BJ (cell line): ENCODE results near the gene TTC39A. TPM values are rescaled to one million over a fixed set of nuclear protein-coding genes. Genes with fewer than 3 reads are reported as not detected.

Source experiments
- CTCF ChIA-PET: fragments of 350-600 bp; formaldehyde crosslinking; extraction: SDS; loops from one replicate; lab custom pipeline; 2021; ENCODE audit warnings: antibody characterized with exemption, inconsistent platforms; lab: Yijun Ruan, JAX
- POLR2A ChIA-PET: fragments of 300-600 bp; sonication (Branson Sonifier 250); formaldehyde crosslinking; extraction: SDS; loops from one replicate; lab custom pipeline; 2021; ENCODE audit warnings: antibody characterized with exemption; lab: Charles Lee
- DNase-seq: peaks from one replicate; pipeline ENCODE4 v3.0.0-alpha.2; 2011; ENCODE audit warnings: low read depth
- H3K27me3 ChIP-seq: 2 replicates; pipeline ENCODE4 v1.6.0; 2011; ENCODE audit warnings: low read length; ENCODE audit not compliant: control insufficient read depth, insufficient read depth
- H3K36me3 ChIP-seq: 2 replicates; pipeline ENCODE4 v1.5.1; 2011; ENCODE audit warnings: low read length; ENCODE audit not compliant: control insufficient read depth, insufficient read depth
- H3K4me3 ChIP-seq: 2 replicates; pipeline ENCODE4 v1.5.1; 2011; ENCODE audit warnings: low read depth, mild to moderate bottlenecking, control low read depth, low read length
- polyA plus RNA-seq: library from polyadenylated mRNA; depleted of rRNA; stranded (reverse); fragments of >200 nt; gene quantifications from 2 replicates; pipeline ENCODE4 v1.2.3, GENCODE V29; 2011
- TF ChIP-seq, protein P1 (sequence below): IDR thresholded peaks from 2 replicates; pipeline ENCODE4 v1.5.1; 2011; ENCODE audit warnings: low read depth, mild to moderate bottlenecking, control low read depth, inconsistent platforms, low read length, moderate library complexity; ENCODE audit not compliant: insufficient read depth

Gene TTC39A
- polyA plus RNA-seq, 1 experiment: 0.43 TPM

DNA sequence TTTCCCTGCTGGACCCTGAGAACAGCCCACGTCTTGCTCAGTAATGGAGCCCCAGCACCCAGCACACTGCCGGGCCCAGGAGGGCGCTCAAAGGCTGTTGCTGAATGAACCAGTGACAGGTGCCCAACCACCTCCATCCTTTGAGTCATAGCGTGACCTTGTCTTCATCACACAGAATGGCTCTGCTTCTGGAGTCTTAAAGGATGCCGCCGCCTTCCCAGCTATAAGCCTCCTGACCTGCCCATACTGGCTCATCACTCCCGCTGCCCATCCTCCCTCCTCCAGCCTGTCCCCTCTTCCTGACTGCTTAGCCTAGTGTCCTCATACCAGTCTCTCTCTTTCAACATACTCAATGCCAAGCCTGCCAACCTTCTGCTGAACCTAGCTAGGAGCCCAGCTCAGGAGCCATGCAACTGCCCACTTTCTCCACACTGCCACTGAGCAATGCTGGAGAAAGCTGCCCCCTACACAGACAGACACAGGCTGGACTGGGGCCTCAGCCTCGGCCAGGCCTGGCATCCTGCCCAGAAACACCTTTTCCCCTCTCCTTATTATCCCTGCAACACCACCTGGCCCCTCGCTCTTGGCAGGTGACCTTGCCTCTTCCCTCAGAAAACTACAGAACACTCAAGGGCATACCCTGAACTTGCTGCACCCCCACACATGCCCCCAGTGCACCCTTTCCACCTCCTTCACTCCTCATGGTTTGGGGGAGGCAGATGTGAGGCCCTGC, 14.1 kb downstream of the TTC39A start:
- ChIA-PET CTCF (interaction anchor here (0.8 to 1.2 kb wide), 2 partner anchors 20 to 28 kb away, joined by 3 to 6 read pairs; no protein-coding TSS in a partner anchor), POLR2A (no interaction called here)
- no peak for DNase-seq
- Histone ChIP-seq H3K27me3 (no peaks in the 10 kb centered on the region), H3K4me3 (no peak overlapping the region), H3K36me3 (no peaks in the 10 kb centered on the region)
- TF ChIP-seq, protein P1, sequence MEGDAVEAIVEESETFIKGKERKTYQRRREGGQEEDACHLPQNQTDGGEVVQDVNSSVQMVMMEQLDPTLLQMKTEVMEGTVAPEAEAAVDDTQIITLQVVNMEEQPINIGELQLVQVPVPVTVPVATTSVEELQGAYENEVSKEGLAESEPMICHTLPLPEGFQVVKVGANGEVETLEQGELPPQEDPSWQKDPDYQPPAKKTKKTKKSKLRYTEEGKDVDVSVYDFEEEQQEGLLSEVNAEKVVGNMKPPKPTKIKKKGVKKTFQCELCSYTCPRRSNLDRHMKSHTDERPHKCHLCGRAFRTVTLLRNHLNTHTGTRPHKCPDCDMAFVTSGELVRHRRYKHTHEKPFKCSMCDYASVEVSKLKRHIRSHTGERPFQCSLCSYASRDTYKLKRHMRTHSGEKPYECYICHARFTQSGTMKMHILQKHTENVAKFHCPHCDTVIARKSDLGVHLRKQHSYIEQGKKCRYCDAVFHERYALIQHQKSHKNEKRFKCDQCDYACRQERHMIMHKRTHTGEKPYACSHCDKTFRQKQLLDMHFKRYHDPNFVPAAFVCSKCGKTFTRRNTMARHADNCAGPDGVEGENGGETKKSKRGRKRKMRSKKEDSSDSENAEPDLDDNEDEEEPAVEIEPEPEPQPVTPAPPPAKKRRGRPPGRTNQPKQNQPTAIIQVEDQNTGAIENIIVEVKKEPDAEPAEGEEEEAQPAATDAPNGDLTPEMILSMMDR: no peak

- DNase-seq: no peak
- CTCF ChIA-PET: interaction anchor here (0.6 to 1.0 kb wide), 2 partner anchors 123 to 129 kb away, joined by 3 read pairs; no protein-coding TSS in a partner anchor
- POLR2A ChIA-PET: no interaction called here
Observed at GRCh38 chr1:51314974-51315373, 15.4 kb downstream of the TTC39A start.

DNA sequence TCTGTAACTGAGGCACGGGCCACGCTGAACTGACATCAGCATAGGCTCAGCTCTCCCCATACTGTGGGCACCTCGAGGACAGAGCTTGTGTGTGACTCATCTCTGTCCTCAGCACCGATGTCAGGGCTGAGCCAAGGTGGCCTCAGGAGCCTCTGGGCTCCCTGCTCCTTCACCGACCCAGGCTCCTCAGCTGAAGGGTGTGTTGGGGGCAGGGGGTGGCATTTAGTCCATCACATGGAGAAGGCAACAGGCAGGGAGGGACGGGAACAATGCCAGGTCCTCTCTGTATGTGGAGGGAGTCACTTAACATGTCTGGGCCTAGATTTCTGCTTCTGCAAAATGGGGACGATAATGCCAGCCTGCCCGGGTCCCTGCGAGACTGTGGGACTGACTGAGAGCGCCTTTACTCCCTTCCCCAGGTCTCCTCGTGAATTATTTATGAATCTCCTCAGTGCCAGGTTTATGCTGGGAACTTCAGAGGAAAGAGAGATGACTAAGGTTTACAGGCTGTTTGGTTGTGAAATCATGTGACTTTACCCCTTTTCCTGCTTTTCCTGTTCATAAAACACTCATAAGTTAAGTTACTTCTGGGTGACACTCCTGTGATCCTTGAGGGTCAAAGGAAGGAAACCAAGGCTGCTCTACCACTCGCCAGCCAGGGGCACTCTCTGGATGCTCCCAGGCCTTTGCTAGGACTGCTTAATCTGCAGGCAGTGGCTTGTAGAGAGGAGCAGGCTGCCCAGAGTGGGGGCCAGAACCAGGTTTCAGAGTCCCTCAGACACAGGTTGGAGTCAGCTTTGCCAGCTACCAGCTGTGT, 16.2 kb downstream of the TTC39A start:
- TF ChIP-seq, protein P1: no peak
- peak; percentile 59 for DNase-seq
- CTCF ChIA-PET: interaction anchor here (0.6 kb wide), 1 partner anchor 128 kb away, joined by 3 read pairs; no protein-coding TSS in a partner anchor
- Histone ChIP-seq H3K27me3 (no peaks in the 10 kb centered on the region), H3K36me3 (no peaks in the 10 kb centered on the region), H3K4me3 (no peak overlapping the region)
- POLR2A ChIA-PET: no interaction called here

More at GRCh38 chr1:51314974-51315373, 15.4 kb downstream of the TTC39A start:
- H3K4me3 ChIP-seq: no peak overlapping the region
- H3K27me3 ChIP-seq: no peaks in the 10 kb centered on the region
- TF ChIP-seq, protein P1: no peak
- H3K36me3 ChIP-seq: no peaks in the 10 kb centered on the region

GRCh38 chr1:51313268-51313852, 17.0 kb downstream of the TTC39A start:
- POLR2A ChIA-PET: no interaction called here
- CTCF ChIA-PET: interaction anchor here (1.8 kb wide), 1 partner anchor 17 kb away, joined by 7 read pairs; no protein-coding TSS in a partner anchor
- DNase-seq: no peak

More at GRCh38 chr1:51313268-51313852, 17.0 kb downstream of the TTC39A start:
- Histone ChIP-seq H3K27me3 (no peaks in the 10 kb centered on the region), H3K36me3 (no peaks in the 10 kb centered on the region), H3K4me3 (no peak overlapping the region)
- TF ChIP-seq, protein P1: no peak
